ENCODE data around the gene NAT16.
"Not testable (repeated sequence)": the region's sequence is repeated elsewhere in the genome, so short reads cannot be mapped to it uniquely, and the experiment has no call there.

NAT16 gene

DNA sequence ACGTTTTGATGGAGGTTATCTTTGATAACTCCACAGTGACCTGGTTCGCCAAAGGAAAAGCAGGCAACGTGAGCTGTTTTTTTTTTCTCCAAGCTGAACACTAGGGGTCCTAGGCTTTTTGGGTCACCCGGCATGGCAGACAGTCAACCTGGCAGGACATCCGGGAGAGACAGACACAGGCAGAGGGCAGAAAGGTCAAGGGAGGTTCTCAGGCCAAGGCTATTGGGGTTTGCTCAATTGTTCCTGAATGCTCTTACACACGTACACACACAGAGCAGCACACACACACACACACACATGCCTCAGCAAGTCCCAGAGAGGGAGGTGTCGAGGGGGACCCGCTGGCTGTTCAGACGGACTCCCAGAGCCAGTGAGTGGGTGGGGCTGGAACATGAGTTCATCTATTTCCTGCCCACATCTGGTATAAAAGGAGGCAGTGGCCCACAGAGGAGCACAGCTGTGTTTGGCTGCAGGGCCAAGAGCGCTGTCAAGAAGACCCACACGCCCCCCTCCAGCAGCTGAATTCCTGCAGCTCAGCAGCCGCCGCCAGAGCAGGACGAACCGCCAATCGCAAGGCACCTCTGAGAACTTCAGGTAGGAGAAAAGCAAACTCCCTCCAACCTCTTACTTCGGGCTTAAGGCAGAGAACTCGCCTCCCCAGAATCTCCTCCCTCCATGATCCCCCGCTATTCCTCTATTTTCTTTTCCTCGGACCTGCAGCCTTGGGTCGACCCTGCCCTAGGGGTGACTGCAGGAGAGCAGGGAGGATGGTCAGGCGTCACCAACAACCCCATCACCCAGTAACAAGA lies 53.2 kb downstream of the NAT16 start, which contains the start of gene SERPINE1:
Gene SERPINE1 (plus strand): TSS at position 454 of the 809 bp plus-strand sequence. CDS start 1,290 bp downstream, outside the sequence.
- no peak for DNase-seq (ENCODE audit: low read depth in 2 of 2)

DNA sequence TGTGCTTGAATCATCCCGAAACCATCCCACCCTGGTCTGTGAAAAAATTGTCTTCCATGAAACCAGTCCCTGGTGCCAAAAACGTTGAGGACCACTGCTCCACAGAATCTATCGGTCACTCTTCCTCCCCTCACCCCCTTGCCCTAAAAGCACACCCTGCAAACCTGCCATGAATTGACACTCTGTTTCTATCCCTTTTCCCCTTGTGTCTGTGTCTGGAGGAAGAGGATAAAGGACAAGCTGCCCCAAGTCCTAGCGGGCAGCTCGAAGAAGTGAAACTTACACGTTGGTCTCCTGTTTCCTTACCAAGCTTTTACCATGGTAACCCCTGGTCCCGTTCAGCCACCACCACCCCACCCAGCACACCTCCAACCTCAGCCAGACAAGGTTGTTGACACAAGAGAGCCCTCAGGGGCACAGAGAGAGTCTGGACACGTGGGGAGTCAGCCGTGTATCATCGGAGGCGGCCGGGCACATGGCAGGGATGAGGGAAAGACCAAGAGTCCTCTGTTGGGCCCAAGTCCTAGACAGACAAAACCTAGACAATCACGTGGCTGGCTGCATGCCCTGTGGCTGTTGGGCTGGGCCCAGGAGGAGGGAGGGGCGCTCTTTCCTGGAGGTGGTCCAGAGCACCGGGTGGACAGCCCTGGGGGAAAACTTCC lies 54.0 kb downstream of the NAT16 start:
- no peak for DNase-seq (ENCODE audit: low read depth in 2 of 2)

DNA sequence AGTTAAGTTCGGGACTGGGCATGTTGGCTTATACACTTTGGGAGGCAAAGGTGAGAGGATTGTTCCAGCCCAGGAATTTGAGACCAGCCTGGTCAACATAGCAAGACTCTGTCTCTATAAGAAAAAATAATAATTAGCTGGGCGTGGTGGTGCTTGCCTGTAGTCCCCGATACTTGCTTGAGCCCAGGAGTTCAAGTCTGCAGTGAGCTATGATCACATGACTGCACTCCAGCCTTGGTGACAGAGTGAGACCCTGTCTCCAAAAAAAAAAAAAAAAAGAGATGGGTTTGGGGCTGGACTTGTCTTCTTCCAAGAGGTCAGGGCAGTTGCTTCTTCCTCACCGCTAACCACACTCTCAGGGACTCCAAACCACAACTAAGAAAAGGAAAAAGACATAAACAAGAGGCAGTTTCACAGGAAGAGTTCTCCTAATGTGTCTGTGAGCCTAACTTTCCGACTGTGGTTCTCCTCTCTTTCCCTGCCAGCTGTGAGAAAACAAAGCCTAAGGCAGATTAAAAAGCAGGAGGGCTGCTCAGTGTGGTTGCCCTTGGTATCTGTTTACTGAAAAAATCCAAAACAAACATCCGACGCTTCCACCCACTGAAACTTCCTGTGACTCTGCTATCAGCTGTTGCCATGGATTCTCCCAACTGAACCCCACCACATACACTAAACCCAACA lies 55.6 kb downstream of the NAT16 start:
- DNase-seq (ENCODE audit: low read depth in 2 of 2), result no peak

DNA sequence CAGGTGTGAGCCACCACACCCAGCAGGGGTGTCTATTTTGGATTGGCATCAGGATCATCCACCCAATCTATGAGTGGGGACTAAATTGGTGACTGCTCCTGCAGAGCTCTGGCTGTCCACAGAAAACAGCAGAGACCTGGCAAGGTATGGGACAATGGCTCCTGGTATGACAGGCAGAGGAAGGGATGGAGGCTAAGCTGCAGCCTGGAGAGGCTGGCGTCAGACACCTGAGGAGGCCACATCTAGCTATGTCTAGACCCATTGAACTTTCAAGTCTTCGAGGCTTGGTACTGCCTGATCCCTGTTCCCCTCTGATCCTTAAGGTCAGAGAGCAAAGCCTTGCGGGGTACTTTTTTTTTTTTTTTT lies 56.4 kb downstream of the NAT16 start:
- no peak for DNase-seq (ENCODE audit: low read depth in 2 of 2)

DNA sequence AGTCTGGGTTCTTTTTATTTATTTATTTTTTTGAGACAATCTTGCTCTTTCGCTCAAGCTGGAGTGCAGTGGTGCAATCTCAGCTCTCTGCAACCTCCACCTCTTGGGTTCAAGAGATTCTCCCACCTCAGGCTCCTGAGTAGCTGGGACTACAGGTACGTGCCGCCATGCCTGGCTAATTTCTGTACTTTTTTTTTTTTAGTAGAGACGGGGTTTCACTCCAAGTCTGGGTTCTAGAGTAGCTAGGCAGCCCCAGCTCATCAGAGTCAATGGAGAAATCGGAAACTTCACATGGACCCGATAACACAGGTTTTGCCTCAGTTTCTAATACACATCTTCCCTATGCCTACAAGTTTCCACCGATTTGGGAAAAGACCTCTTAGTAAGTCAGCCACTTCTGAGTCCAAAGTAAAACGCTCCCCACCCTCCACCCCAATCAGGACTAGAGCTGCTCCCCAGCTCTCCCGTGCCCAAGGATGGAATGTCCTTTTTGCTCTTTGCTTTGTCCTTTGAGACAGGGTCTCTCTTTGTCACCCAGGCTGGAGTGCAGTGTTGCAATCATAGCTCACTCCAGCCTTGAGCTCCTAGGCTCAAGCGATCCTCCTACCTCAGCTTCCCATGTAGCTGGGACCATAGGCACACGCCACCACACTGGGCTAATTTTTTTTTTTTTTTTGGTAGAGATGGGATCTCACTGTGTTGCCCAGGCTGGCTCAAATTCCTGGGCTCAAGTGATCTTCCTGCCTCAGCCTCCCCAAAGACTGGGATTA lies 57.0 kb downstream of the NAT16 start:
- no peak for DNase-seq (ENCODE audit: low read depth in 2 of 2)

DNA sequence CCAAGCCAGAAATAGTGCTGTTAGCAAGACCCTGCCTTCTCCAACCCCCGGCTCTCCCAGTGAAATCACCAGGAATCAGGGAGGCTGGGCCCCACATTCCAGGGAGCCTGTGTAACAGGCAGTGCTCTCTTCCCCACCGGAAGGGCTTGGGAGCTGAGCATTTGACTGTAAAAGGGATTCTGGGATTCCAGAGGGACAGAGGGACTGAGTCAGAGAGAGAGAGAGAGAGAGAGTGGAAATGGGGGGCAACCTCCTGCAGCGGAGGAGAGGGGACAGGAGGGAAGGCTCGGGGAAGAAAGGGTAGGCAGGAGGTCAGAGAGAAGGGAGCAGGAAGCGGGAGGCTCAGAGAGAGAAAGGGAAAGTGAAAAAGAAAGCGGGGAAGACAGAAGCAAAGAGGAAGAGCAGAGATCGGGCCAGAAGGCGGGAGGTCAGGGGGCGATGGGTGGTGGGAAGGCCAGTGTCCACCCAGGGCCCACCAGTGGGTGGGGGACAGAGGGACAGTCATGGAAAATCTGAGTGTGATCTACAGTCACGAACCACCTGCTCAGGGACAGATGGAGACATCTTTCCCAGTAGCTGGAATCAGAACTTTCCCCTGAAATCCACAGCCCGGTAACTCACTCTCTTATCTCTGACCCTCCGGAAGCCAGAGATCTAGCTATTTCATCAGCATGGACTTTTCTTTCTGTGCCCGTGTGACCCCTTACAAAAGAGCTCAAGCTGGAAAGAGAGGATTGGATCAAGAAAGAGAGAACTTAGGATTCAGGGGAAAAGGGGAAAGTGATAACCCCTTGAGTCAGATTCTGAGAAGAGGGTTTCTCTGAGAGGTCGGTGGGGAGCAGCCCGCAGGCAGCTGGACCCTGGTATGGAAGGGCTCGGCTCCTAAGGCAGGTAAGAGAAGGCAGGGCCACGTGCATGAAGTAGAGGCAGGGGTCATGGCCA lies 57.8 kb downstream of the NAT16 start:
- DNase-seq (ENCODE audit: low read depth in 2 of 2), result no peak

DNA sequence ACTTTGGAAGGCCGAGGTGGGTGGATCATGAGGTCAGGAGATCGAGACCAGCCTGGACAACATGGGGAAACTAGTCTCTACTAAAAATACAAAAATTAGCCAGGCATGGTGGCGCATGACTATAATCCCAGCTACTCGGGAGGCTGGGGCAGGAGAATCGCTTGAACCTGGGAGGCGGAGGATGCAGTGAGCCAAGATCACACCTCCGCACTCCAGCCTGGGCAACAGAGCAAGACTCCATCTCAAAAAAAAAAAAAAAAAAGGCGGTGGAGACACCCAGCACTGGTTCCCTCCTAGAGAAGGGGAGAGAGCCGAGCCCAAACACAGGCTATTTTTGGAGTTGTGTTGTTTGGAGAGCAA lies 58.5 kb downstream of the NAT16 start:
- DNase-seq (ENCODE audit: low read depth in 2 of 2), result not testable (repeated sequence)

All from stimulated activated CD4-positive, alpha-beta T cell treated with anti-CD3 and anti-CD28 coated beads, Interleukin-1b, Interleukin-23, amount 100 ng/mL, for 1 hour (primary cell).